HepG2 (cell line): ENCODE data around the gene RFX2. TPM values are rescaled to one million over a fixed set of nuclear protein-coding genes. Genes with fewer than 3 reads are reported as not detected.

ENCODE experiments used
- ESRRA ChIP-seq: sonication (generic); formaldehyde crosslinking; IDR thresholded peaks from 2 replicates; pipeline ENCODE4 v1.5.1; 2020; ENCODE audit warnings: mild to moderate bottlenecking, low read depth, missing genetic modification reagents
- RELA ChIP-seq: sonication (generic); formaldehyde crosslinking; IDR thresholded peaks from 2 replicates; pipeline ENCODE4 v1.4.0; 2020; ENCODE audit warnings: missing genetic modification reagents
- TFE3 ChIP-seq: IDR thresholded peaks from 2 replicates; pipeline ENCODE4 v1.6.1; 2016
- ZFAT ChIP-seq: sonication (generic); formaldehyde crosslinking; conservative IDR thresholded peaks from 2 replicates; pipeline ENCODE4 v1.8.1; 2023; ENCODE audit warnings: missing genetic modification reagents, inconsistent platforms
- ZNF407 ChIP-seq: sonication (generic); formaldehyde crosslinking; IDR thresholded peaks from one replicate; pipeline ENCODE4 v1.5.1; 2020; ENCODE audit warnings: mild to moderate bottlenecking, missing genetic modification reagents; ENCODE audit errors: not compliant biosample characterization
- ZNF446 ChIP-seq: sonication (generic); formaldehyde crosslinking; IDR thresholded peaks from 2 replicates; pipeline ENCODE4 v1.5.0; 2020; ENCODE audit warnings: mild to moderate bottlenecking, missing genetic modification reagents
- polyA plus RNA-seq, 8 experiments: library from polyadenylated mRNA; depleted of rRNA in 3 of 8; stranded (reverse) in 7 of 8; unstranded in 1 of 8; fragments of >200 nt; fragmentation: Illumina TruSeq in 4 of 8; extraction: Trizol in 4 of 8; gene quantifications; 2 replicates each; pipeline versions ENCODE4 v1.2.1 to v1.2.3, GENCODE V29; 2011 to 2016; ENCODE audit warnings: low read depth in 4 of 8, missing spikeins in 1 of 8, mixed read lengths in 1 of 8; ENCODE audit not compliant: insufficient read depth in 1 of 8
- total RNA-seq, 5 experiments: library from RNA; depleted of rRNA; stranded (reverse); fragments of >200 nt; fragmentation: Illumina TruSeq; extraction: Trizol; gene quantifications; 2 replicates each; pipeline ENCODE4 v1.2.3, GENCODE V29; 2016; ENCODE audit warnings: low read depth in 1 of 5

The RFX2 gene
- total and polyA plus RNA-seq, 2 of the 13 experiments (the other 11 are each of a cell fraction or from before 2014, with no cell fraction given) = 2.8 to 3.3 TPM

GRCh38 chr19:6059988-6060599 lies 50.2 kb downstream of the RFX2 start (continued):
- TF ChIP-seq TFE3 (CRISPR knock-in tag) (no peak), ZNF446 (CRISPR knock-in tag) (no peak), ESRRA (CRISPR knock-in tag) (no peak), RELA (CRISPR knock-in tag) (no peak), ZNF407 (no peak), ZFAT (no peak)
